ENCODE data around the gene RABEP1.

RABEP1 gene

GRCh38 chr17:5354886-5355415, 72.9 kb downstream of the RABEP1 start:
- Histone ChIP-seq H3K9me3 (no peaks in the 10 kb centered on the region), H3K27me3 (no peaks in the 10 kb centered on the region), H3K36me3 (no peaks in the 10 kb centered on the region), H3K4me1 (no peaks in the 10 kb centered on the region), H3K4me3 (ENCODE audit: low read depth, low read length) (no peak overlapping the region)
- TF ChIP-seq CTCF (IDR thresholded peaks at IDR 0.05; ENCODE audit: low read depth, low read length): no peak
- no peak for DNase-seq

GRCh38 chr17:5355421-5356129, 73.5 kb downstream of the RABEP1 start:
- no peak for DNase-seq
- Histone ChIP-seq H3K36me3 (no peaks in the 10 kb centered on the region), H3K9me3 (no peaks in the 10 kb centered on the region), H3K4me3 (ENCODE audit: low read depth, low read length) (no peak overlapping the region), H3K4me1 (no peaks in the 10 kb centered on the region), H3K27me3 (no peaks in the 10 kb centered on the region)
- no peak for TF ChIP-seq CTCF (IDR thresholded peaks at IDR 0.05; ENCODE audit: low read depth, low read length)

- Histone ChIP-seq H3K36me3 (no peaks in the 10 kb centered on the region; the same call in 1 of the 2 replicates), H3K9me3 (no peaks in the 10 kb centered on the region), H3K4me1 (no peaks in the 10 kb centered on the region), H3K4me3 (ENCODE audit: low read depth, low read length) (no peak overlapping the region), H3K27me3 (no peaks in the 10 kb centered on the region)
- no peak for TF ChIP-seq CTCF (IDR thresholded peaks at IDR 0.05; ENCODE audit: low read depth, low read length)
- DNase-seq: no peak
Observed at GRCh38 chr17:5361426-5361825, 79.3 kb downstream of the RABEP1 start.

GRCh38 chr17:5362162-5362811, 80.2 kb downstream of the RABEP1 start:
- H3K4me3 ChIP-seq (ENCODE audit: low read depth, low read length): no peak overlapping the region
- DNase-seq: no peak
- no peaks in the 10 kb centered on the region for H3K27me3 ChIP-seq
- no peak for TF ChIP-seq CTCF (IDR thresholded peaks at IDR 0.05; ENCODE audit: low read depth, low read length)
- H3K36me3 ChIP-seq: no peaks in the 10 kb centered on the region; the same call in 1 of the 2 replicates
- H3K9me3 ChIP-seq: no peaks in the 10 kb centered on the region
- H3K4me1 ChIP-seq: no peaks in the 10 kb centered on the region

- H3K9me3 ChIP-seq: no peaks in the 10 kb centered on the region
- no peaks in the 10 kb centered on the region for H3K4me1 ChIP-seq
- TF ChIP-seq CTCF (IDR thresholded peaks at IDR 0.05; ENCODE audit: low read depth, low read length): no peak
- H3K4me3 ChIP-seq (ENCODE audit: low read depth, low read length): no peak overlapping the region
- H3K36me3 ChIP-seq: no peaks in the 10 kb centered on the region; the same call in 1 of the 2 replicates
- DNase-seq: no peak
- no peaks in the 10 kb centered on the region for H3K27me3 ChIP-seq
Observed at GRCh38 chr17:5364156-5364555, 82.1 kb downstream of the RABEP1 start.

GRCh38 chr17:5364696-5365095, 82.6 kb downstream of the RABEP1 start:
- no peaks in the 10 kb centered on the region; the same call in 1 of the 2 replicates for H3K36me3 ChIP-seq
- TF ChIP-seq CTCF (IDR thresholded peaks at IDR 0.05; ENCODE audit: low read depth, low read length): no peak
- no peaks in the 10 kb centered on the region for H3K9me3 ChIP-seq
- H3K4me3 ChIP-seq (ENCODE audit: low read depth, low read length): no peak overlapping the region
- no peaks in the 10 kb centered on the region for H3K4me1 ChIP-seq
- no peak for DNase-seq
- no peaks in the 10 kb centered on the region for H3K27me3 ChIP-seq
